ENCODE measurements around the gene C3.

- no peak for TF ChIP-seq POLR2A (IDR thresholded peaks at IDR 0.05)
- TF ChIP-seq, protein P1, sequence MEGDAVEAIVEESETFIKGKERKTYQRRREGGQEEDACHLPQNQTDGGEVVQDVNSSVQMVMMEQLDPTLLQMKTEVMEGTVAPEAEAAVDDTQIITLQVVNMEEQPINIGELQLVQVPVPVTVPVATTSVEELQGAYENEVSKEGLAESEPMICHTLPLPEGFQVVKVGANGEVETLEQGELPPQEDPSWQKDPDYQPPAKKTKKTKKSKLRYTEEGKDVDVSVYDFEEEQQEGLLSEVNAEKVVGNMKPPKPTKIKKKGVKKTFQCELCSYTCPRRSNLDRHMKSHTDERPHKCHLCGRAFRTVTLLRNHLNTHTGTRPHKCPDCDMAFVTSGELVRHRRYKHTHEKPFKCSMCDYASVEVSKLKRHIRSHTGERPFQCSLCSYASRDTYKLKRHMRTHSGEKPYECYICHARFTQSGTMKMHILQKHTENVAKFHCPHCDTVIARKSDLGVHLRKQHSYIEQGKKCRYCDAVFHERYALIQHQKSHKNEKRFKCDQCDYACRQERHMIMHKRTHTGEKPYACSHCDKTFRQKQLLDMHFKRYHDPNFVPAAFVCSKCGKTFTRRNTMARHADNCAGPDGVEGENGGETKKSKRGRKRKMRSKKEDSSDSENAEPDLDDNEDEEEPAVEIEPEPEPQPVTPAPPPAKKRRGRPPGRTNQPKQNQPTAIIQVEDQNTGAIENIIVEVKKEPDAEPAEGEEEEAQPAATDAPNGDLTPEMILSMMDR (IDR thresholded peaks at IDR 0.05) = no peak
These were observed 12.4 kb upstream of the C3 start for GRCh38 chr19:6732803-6733337.
